ENCODE measurements around the gene PIGBOS1. TPM values are rescaled to one million over a fixed set of nuclear protein-coding genes. Genes with fewer than 3 reads are reported as not detected.

Gene PIGBOS1
- total RNA-seq, 1 experiment from 2014 or later, result 13.3 TPM

- DNase-seq (ENCODE audit: low spot score), result no peak
- no peak for TF ChIP-seq CTCF (conservative IDR thresholded peaks at IDR 0.05; ENCODE audit: low read depth, low read length)
- TF ChIP-seq EZH2 (IDR thresholded peaks at IDR 0.05; ENCODE audit: borderline replicate concordance, low read depth, low read length, poor library complexity, severe bottlenecking), result no peak
- Histone ChIP-seq H3K4me1 (ENCODE audit: insufficient read depth, low read length, poor library complexity, severe bottlenecking) (no peaks in the 10 kb centered on the region), H3K4me3 (ENCODE audit: low read depth, low read length, poor library complexity, severe bottlenecking) (no peak overlapping the region), H3K27me3 (replicated peaks; ENCODE audit: insufficient read depth, low read depth, low read length, poor library complexity) (no peaks in the 10 kb centered on the region), H3K36me3 (ENCODE audit: insufficient read depth, low read length, poor library complexity, severe bottlenecking) (no peaks in the 10 kb centered on the region), H3K9me3 (ENCODE audit: low read depth, low read length, poor library complexity, severe bottlenecking) (no peaks in the 10 kb centered on the region), H3K27ac (ENCODE audit: low read depth, low read length, poor library complexity, severe bottlenecking) (no peak overlapping the region)
- no TSS peak for BruUV-seq (replicated peaks)
- ChIA-PET CTCF (no interaction called here), POLR2A (ENCODE audit: low non-redundant PET) (interaction anchor here (0.6 kb wide), 1 partner anchor 126 kb away, joined by 3 read pairs; no protein-coding TSS in a partner anchor)
- intact Hi-C loops (cut with micrococcal nuclease; ENCODE audit: unreplicated experiment), result no loop called here
Observed at GRCh38 chr15:55357774-55358173, 38.9 kb upstream of the PIGBOS1 start.

DNA sequence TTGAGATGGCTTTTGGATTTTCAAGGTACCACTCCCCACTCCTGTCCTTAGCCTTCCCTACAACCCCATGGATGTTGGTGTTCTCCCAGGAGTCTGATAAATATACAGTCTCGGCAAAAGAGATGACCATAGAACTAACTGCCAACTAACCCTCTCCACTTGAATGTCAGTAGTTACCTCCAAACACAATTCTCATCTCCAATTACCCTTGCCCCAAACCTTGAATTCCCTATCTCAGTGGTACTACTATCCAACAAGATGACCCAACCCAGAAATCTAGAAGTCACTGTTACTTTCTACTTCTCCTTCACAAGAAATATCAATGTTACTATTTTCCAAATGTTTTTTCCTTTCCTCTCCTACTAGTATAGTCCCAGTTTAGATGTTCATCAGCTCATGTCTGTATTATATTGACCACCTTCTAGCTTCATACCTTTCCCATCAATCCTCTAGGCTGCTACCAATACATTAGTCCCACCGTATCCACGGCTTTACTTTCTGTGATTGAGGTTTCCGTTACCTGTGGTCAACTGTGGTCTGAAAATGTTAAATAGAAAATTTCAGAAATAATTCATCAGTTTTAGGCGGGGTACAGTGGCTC is 38.2 kb upstream of the PIGBOS1 start:
- Histone ChIP-seq H3K27ac (ENCODE audit: low read depth, low read length, poor library complexity, severe bottlenecking) (no peak overlapping the region), H3K4me3 (ENCODE audit: low read depth, low read length, poor library complexity, severe bottlenecking) (no peak overlapping the region), H3K27me3 (replicated peaks; ENCODE audit: insufficient read depth, low read depth, low read length, poor library complexity) (no peaks in the 10 kb centered on the region), H3K36me3 (ENCODE audit: insufficient read depth, low read length, poor library complexity, severe bottlenecking) (no peaks in the 10 kb centered on the region), H3K9me3 (ENCODE audit: low read depth, low read length, poor library complexity, severe bottlenecking) (no peaks in the 10 kb centered on the region), H3K4me1 (ENCODE audit: insufficient read depth, low read length, poor library complexity, severe bottlenecking) (no peaks in the 10 kb centered on the region)
- POLR2A ChIA-PET (ENCODE audit: low non-redundant PET), result no interaction called here
- intact Hi-C loops (cut with micrococcal nuclease; ENCODE audit: unreplicated experiment), result no loop called here
- no TSS peak for BruUV-seq (replicated peaks)
- TF ChIP-seq CTCF (conservative IDR thresholded peaks at IDR 0.05; ENCODE audit: low read depth, low read length) (no peak), EZH2 (IDR thresholded peaks at IDR 0.05; ENCODE audit: borderline replicate concordance, low read depth, low read length, poor library complexity, severe bottlenecking) (no peak)
- DNase-seq (ENCODE audit: low spot score), result no peak
- CTCF ChIA-PET, result no interaction called here

GRCh38 chr15:55353025-55353424 is 34.1 kb upstream of the PIGBOS1 start:
- no peak for DNase-seq (ENCODE audit: low spot score)
- H3K27ac ChIP-seq (ENCODE audit: low read depth, low read length, poor library complexity, severe bottlenecking), result no peak overlapping the region
- no TSS peak for BruUV-seq (replicated peaks)
- TF ChIP-seq CTCF (conservative IDR thresholded peaks at IDR 0.05; ENCODE audit: low read depth, low read length) (no peak), EZH2 (IDR thresholded peaks at IDR 0.05; ENCODE audit: borderline replicate concordance, low read depth, low read length, poor library complexity, severe bottlenecking) (no peak)
- ChIA-PET POLR2A (ENCODE audit: low non-redundant PET) (no interaction called here), CTCF (no interaction called here)
- no peaks in the 10 kb centered on the region for H3K4me1 ChIP-seq (ENCODE audit: insufficient read depth, low read length, poor library complexity, severe bottlenecking)
- H3K9me3 ChIP-seq (ENCODE audit: low read depth, low read length, poor library complexity, severe bottlenecking), result no peaks in the 10 kb centered on the region
- no peaks in the 10 kb centered on the region for H3K27me3 ChIP-seq (replicated peaks; ENCODE audit: insufficient read depth, low read depth, low read length, poor library complexity)
- no peak overlapping the region for H3K4me3 ChIP-seq (ENCODE audit: low read depth, low read length, poor library complexity, severe bottlenecking)
- no peaks in the 10 kb centered on the region for H3K36me3 ChIP-seq (ENCODE audit: insufficient read depth, low read length, poor library complexity, severe bottlenecking)
- intact Hi-C loops (cut with micrococcal nuclease; ENCODE audit: unreplicated experiment), result no loop called here
